HG02798 (cell line): ENCODE data around the gene GLOD5.

Experiments
- ATAC-seq: cut with Tn5 transposase; IDR thresholded peaks from one replicate; pipeline ENCODE4 v1.9.1; 2021; ENCODE audit warnings: mild to moderate bottlenecking; ENCODE audit not compliant: unreplicated experiment, poor library complexity

Gene GLOD5

DNA sequence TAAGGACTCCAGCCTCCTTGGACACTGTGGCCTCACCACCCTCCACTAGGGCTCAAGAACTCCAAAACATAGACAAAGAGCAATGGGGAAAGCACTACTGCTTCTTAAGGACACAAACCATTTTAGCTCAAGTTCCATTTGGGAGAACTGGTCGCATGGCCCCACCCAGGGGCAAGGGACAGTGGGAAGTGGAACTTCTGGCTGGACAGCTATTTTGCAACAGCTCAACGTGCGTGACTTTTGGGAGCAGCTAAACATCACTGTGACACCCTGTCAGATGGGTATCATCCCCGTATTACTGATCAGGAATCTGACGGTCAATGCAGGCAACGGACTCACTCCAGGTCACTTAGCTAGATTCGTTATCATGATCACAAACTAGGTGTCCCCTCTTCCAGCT lies 9.0 kb upstream of the GLOD5 start:
- no peak for ATAC-seq

DNA sequence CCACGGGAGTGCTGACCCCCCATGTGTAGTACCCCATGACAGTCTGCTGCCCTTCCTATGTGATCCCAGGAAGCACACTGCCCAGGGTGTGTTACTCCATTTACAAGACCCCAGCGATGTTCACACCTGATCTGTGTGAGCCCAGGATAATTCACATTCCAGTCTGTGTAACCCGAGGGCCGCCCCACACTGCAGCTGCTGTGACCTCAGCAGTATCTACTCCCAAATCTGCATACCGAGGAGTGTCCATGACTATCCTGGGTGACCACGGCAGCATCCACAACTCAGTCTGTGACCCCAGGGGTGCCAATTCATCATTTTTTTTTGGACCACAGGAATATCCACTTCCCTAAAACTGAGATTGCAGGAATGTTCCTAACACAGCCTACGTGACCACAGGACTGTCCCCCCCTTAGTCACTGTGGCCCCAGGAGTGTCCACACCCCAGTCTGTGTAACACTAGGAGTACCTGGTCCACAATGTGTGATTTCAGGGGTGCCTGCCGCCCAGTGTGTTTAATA lies 7.8 kb upstream of the GLOD5 start:
- no peak for ATAC-seq

DNA sequence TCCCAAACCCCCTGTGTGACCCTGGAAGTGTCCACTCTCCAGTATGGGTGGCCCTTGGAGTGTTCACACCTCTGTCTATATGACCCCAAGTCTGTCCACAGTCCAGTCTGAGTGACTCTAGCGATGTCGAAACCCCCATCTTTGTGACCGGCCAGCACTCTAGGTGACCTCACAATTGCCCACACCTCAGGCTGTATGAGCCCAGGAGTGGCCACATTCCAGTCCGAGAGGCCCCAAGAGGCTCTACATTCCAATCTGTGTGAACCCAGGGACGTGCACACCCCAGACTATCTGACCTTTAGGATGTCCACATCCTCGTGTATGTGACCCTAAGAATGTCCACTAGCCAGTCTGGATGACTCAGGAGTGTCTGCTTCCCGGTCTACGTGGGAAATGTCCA lies 7.3 kb upstream of the GLOD5 start:
- ATAC-seq: no peak

DNA sequence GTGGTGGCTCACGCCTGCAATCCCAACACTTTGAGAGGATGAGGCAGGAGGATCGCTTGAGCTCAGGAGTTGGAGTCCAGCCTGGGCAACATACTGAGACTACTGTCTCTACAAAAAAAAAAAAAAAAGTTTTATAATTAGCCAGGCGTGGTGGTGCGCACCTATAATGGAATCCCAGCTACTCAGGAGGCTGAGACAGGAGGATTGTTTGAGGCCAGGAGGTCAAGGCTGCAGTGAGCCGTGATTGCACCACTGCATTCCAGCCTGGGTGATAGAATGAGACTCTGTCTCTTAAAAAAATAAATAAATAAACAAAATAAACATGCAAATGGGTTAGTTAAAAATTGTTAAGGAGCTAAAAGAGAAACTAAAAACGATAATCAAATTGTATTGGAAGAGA lies 7.7 kb downstream of the GLOD5 start:
- ATAC-seq: no peak

DNA sequence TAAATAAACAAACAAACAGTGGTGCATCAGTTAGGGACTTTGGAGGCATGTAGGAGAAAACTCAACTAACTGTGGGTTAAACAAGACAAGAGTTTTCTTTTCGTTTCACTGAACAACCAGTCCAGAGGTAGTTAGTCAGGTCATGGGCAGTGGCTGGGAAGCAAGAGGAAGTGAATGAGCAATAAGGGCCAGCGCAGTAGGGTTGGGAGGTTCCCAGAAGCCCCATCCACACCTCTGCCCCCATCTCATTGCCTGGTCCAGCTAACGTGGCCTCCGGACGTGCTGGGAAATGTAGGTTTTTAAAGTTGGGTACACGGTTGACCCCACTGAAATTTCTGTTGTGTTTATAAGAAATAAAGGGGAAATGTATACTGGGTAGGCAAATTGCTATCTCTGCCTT lies 8.7 kb downstream of the GLOD5 start:
- no peak for ATAC-seq

DNA sequence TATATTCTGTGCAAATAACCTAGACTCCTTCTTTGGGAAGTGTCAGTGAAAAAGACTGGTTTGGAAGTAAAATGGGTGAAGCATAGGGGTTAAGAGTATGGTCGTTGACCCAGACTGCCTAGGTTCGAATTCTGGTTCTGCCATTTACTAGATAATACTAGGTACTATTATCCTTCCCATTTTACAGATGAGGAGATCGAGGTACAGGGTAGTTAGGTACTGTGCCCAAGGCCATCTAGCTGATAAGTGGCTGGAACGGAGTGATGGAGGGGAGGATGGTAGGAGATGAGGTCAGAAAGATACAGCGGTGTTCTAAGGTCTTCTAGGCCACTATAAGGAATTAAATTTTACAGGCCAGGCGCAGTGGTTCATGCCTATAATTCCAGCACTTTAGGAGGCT lies 11.1 kb downstream of the GLOD5 start:
- no peak for ATAC-seq

DNA sequence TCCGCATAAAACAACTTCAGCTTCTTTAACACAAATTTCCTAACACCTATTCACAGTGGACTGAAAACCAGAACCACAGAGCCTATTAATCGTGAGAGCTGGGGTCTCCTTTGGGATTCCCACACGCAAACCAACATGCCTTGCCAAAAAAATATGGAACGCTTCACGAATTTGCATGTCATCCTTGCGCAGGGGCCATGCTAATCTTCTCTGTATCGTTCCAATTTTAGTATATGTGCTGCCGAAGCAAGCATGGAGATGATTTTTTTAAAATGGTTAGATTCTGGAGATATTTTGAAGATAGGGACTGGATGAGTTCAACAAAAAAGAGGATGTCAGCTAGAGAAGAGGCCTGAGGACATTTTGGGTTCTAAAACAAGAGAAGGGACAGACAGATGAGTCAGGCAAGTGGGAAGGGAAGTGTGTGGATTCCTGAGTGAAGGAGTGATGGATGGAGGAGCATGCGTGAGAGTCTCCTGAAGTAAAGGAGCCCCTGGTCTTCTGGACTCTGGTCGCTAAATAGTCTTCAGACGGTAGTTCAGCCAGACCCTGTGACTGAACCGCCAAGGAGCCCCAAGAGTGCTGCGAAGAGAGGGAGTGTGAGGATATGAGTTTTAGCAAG lies 15.4 kb downstream of the GLOD5 start:
- ATAC-seq: no peak

DNA sequence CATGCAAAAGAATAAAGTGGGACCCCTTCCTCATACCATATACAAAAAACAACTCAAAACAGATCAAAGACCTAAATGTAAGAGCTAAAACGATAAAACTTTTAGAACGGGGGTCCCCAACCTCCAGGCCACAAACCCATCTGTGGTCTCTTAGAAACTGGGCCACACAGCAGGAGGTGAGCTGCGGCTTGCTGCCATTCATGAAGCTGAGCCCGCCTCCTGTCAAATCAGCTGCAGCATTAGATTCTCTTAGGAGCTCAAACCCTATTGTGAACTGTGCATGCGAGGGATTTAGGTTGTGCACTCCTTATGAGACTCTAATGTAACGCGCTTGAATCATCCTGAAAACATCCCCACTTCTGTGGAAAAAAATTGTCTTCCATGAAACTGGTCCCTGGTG lies 17.9 kb downstream of the GLOD5 start:
- no peak for ATAC-seq

DNA sequence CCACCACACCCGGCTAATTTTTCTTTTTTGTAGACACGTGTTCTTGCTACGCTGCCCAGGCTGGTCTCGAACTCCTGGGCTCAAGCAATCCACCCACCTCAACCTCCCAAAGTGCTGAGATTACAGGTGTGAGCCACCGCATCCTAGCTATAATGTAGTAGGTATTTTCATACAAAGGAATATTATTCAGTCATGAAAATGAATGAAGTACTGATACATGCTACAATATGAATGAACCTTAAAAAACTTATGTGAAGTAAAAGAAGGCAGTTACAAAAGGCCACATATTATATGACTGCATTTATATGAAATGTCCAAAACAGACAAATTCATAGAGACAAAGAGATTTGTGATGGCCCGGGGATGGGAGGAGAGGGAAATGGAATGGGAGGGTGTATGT lies 20.2 kb downstream of the GLOD5 start:
- ATAC-seq: no peak

DNA sequence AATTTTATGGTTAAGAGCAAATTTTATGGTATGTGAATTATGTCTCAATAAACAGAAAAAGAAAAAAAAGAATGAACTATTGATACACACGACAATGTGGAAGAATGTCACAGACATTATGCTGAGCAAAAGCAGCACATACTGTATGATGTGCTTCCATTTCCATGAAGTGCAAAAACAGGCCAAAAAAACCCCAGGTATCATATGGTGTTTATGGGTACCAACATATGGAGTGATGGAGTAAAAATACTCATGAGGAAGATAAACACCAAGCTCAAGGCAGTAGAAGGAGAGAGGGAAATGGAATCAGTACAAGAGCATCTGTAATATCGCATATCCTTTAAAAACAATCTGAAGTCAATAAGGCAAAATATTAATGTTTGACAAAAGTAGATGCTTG lies 20.7 kb downstream of the GLOD5 start:
- ATAC-seq: no peak

DNA sequence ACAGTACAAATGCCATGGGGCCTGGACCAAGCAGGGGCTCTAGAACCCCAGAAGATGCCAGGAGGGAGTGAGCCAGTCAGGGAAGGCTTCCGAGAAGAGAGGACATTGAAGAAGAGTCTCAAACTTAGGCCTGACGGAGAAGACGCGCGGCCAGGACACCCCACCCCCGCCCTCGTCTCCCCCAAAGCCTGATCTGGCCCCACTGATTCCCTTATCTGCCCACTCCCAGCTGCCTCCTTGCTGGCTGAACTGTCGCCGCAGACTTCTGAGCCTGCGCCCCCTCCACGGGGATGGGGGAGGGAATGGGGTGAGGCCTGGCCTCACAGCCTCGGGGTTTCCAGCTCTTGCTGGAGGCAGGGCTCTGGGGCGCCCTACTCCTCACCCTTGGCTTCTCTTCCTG lies 21.2 kb downstream of the GLOD5 start:
- ATAC-seq: no peak

DNA sequence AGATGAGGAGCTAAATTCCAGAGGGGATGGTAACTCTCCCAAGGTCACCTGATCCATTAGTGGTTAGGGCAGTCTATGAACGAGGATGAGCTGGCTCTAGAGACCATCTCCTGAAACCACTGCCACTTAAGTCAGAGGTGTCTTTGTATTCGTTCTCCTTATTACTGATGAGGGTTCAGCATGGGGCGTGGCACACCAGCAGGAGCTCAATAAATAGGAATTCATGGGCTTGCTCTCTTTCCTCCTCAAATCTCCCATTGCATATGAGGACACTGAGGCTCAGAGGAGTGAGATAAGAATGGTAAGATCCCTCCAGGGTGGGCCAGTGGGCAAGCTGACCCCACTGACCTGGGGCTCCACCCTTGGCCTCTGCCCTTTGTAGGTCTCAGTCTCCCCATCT lies 23.2 kb downstream of the GLOD5 start:
- no peak for ATAC-seq

DNA sequence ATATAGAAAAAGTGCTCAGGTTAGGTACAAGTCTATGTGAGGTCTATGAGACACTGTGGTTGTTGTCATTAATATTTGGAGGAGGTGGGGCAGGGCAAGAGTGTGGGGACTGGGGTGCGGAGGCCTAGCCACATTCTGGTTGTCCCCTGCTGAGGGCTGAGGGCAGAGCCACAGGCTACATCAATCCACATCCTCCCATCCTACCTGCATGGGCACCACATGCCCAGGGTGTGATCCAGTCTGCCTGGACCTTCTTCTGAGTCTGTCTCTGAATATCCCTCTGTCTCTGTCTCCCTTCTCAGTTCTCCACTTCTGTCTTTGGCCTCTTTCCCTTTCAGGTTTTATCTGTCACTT lies 23.6 kb downstream of the GLOD5 start:
- ATAC-seq: no peak

DNA sequence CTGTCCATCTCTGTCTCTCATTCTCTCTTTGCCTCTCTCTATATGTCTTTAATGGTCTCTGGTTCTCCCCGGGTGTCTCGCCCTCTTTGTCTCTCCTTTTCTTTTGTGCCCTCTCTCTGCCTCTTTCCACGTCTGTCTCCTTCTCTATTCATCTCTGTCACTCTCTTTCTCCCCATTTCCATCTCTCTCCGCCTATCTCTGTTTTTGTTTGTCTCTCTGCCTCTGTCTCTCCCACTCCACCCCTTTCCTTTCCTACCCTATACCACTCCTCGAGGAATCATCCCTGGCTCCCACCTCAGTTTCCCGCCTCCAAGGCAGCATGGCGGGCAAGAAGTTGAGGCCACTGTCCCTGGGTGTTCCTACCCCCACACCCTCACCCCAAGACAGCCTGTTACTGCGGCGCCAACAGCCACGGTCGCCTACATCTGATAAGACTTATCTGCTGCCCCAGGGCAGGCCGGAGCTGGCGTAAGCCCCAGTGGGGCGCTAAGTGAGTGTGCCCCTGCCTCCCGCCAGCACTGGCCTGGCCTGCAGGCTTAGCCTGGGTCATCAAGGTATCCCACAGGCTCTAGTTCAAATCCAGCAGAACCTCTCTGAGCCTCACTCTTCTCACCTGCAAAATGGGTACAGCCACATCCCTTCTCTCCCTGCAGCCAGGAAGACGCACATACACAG lies 24.1 kb downstream of the GLOD5 start:
- ATAC-seq: no peak

DNA sequence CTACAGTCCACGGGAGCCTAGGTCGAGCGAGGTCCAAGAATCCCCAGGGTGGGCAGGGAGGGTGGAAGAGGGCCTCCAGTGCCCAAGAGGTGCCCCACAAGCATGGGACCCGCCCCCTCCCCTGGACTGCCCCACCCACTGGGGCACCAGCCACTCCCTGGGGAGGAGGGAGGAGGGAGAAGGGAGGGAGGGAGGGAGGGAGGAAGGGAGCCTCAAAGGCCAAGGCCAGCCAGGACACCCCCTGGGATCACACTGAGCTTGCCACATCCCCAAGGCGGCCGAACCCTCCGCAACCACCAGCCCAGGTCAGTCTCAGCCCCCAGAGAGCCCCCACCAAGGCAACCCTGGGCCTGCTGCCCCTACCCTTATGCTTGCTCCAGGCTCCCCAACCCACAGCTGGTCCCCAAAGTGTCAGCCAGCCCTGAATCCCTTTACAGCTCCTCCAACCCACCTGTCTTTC lies 24.8 kb downstream of the GLOD5 start, which contains the start of gene GATA1:
TSS of gene GATA1 (plus strand) at position 250 of the 460 bp plus-strand sequence. CDS start 4,520 bp downstream, outside the sequence.
- ATAC-seq: no peak

DNA sequence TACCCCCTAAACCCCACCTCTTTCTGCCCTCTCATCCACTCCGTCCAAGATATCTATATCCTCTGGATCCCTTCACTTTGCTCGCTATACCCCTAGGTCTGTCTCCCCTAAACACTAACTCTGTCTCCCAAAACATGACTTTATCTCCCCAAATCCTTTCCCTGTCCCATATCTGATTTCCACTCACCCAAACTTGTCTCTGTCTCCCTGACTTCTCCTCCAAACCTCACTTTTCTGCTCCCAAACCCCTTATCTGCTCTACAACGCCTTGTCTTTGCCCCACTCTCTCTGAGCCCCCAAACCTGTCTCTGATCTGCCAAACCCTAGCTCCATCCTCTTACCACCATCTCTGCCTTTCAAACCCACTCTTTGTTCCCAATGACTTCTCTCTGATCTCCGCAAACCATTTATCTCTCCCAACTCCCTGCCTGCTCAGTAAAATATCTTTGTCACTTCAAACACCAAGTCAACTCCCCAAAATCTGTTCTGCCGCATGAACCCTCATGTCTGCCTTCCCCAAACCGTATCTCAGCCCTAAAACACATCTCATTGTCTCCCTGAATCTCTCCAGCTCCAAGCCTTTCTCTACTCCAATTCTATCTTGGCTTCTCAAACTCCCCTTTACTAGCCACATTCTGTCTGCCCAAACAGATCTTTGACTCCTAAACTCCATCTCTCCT lies 25.4 kb downstream of the GLOD5 start:
- ATAC-seq: no peak

DNA sequence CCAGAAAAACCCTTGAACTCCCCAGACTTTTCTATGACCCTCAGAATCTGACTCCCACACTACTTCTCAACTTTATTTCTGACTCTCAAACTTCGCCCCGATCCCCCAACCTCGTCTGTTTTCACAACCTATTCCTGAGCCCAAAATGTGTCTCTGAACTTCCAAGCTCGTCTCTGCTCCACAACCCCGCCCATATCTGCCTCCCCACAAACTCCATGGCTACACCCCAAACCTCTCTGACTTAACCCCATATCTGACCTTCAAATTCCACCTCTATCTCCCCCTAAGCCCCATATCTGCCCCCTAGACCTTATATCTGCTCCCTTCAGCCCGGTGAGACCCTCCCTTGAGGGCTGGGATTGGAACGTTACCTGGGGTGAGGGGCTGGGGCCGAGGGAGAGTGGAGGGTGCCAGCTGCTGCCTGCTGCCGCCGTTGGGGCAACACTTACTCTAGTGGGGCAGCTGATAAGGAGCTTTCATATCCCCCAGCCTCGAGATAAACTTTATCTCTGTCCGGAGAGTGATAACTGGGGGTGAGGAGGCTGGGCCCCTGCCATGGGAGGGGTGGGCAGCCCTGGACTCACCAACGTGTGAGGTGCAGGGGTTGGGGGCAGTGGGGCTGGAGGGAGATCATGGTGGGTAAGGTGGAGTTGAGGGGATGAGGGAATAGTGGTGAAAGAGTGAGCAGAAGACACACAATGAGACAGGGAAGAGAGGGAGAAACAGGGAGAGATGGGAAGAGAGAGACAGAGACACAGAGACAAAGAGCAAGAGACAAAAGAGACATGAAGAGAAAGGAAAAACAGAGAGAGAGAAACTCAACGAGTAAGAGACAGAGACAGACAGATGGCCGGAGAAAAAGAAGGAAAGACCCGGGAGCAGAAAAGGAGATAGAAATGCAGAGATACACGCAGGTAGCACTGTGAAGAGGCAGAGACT lies 26.2 kb downstream of the GLOD5 start:
- no peak for ATAC-seq

DNA sequence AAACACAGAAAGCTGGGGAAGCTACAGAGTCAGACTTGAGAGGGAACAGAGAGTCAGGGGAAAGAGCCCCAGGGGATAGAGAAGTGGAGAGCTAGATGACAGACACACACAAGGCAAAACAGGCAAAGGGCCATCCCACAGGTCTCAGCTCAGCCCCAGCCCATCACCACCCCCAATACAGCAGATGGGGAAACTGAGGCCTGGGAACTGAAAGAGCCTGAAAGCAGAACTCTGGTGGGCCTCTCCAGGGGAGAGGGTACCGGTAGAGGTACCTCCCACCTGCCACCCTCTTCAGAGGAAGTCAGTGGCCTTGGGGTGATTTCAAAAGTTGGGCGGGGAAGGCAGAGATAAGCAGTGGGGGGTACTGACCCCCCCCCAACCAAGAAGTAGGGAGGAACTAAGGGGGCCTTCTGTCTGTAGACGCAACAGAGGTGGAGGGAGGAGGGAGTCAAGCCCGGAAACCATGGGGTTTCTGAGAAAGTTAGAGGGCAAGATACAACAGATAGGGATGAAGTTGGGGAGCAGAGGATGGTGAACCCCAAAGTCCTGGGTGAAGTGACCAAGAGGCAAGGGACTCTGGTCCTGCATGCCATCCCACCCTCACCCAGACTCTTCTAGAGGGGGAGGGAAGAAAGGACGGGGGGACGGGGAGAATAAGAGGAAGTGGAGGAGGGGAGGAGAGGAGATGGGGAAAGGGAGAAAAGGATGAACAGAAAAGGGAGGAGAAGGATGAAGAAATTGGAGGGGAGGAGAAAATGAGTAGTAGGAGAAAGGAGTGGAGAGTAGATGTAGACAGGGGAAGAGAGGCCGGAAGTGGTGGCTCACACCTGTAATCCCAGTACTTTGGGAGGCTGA lies 28.0 kb downstream of the GLOD5 start:
- no peak for ATAC-seq

DNA sequence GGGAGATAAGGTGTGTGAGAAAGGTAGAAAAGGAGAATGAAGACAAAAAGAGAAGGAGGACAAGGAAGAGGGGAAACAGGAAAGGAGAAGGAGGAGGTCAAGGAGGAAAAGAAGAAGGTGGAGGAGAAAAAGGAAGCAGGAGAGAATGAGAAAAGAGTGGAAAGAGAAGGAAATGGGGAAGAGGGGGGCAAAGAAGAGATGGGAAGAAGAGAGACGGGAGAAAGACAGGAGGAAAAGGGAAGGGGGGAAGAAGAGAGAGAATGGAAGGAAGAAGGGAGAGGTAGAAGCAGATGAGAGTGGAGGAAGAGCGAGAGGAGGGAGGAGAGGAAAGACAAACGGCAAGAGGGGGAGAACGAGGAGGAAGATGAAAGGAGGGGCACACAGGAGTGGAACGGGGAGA lies 28.9 kb downstream of the GLOD5 start:
- no peak for ATAC-seq
